GM12878 (cell line): Measurements from ENCODE around the gene TCEA2. TPM values are rescaled to one million over a fixed set of nuclear protein-coding genes. Genes with fewer than 3 reads are reported as not detected.

Source experiments
- ATAC-seq: fragments of 200-7000 bp; cut with Tn5 transposase; 3 replicates; pipeline ENCODE4 v1.9.1; 2020; ENCODE audit warnings: mild to moderate bottlenecking, moderate library complexity
- BruUV-seq: library from RNA; stranded (reverse); fragments of 400-500 nt; replicated peaks from 2 replicates; lab custom pipeline; 2021; lab: Mats Ljungman, UMichigan
- CTCF ChIA-PET: fragments of 300-600 bp; sonication (Branson Sonifier 250); formaldehyde crosslinking; extraction: SDS; loops from one replicate; lab custom pipeline; 2021; ENCODE audit warnings: inconsistent platforms; lab: Yijun Ruan, JAX
- POLR2A ChIA-PET: fragments of 350-600 bp; formaldehyde crosslinking; extraction: SDS; loops from one replicate; lab custom pipeline; 2021; ENCODE audit warnings: inconsistent platforms; lab: Charles Lee
- RAD21 ChIA-PET: fragments of 300-600 bp; sonication (Branson Sonifier 250); formaldehyde crosslinking; loops from one replicate; lab custom pipeline; 2023; ENCODE audit warnings: antibody characterized with exemption; ENCODE audit not compliant: unreplicated experiment; lab: Charles Lee
- SMC1A ChIA-PET: fragments of 300-600 bp; sonication (Branson Sonifier 250); formaldehyde crosslinking; loops from one replicate; lab custom pipeline; 2023; ENCODE audit not compliant: unreplicated experiment, uncharacterized antibody; lab: Charles Lee
- DNase-seq: peaks from one replicate; pipeline ENCODE4 v3.0.0-alpha.2; 2011; ENCODE audit warnings: low read depth, low spot score
- FAIRE-seq: peaks from 3 replicates; lab custom pipeline; 2011; peaks lifted over from hg19 to GRCh38; lab: Jason Lieb, UNC
- H2AFZ ChIP-seq: 2 replicates; pipeline ENCODE4 v1.6.0; 2011; ENCODE audit warnings: low read depth, low read length, control low read depth; ENCODE audit not compliant: control insufficient read depth
- H3K27ac ChIP-seq: 2 replicates; pipeline ENCODE4 v1.5.1; 2011; ENCODE audit warnings: control low read depth; ENCODE audit not compliant: control insufficient read depth, insufficient read depth
- H3K27me3 ChIP-seq, 2 experiments: replicated peaks in 1 of 2; 2 replicates each; pipeline versions ENCODE4 v1.6.0 to v1.6.1; 2011; ENCODE audit warnings: low read length in 1 of 2; ENCODE audit not compliant: control insufficient read depth in 2 of 2, insufficient read depth in 2 of 2
- H3K36me3 ChIP-seq, 2 experiments: 2 replicates each; pipeline ENCODE4 v1.5.1; 2011; ENCODE audit warnings: low read length in 1 of 2; ENCODE audit not compliant: control insufficient read depth in 2 of 2, insufficient read depth in 2 of 2
- H3K4me1 ChIP-seq: 2 replicates; pipeline ENCODE4 v1.6.1; 2011; ENCODE audit warnings: mild to moderate bottlenecking, low read length, moderate library complexity, mixed read lengths; ENCODE audit not compliant: control insufficient read depth, insufficient read depth
- H3K4me2 ChIP-seq: 2 replicates; pipeline ENCODE4 v1.6.0; 2011; ENCODE audit warnings: control low read depth; ENCODE audit not compliant: control insufficient read depth, insufficient read depth
- H3K4me3 ChIP-seq: fragments of 200-600 bp; sonication (generic); 2 replicates; pipeline ENCODE4 v1.5.1; 2016
- H3K79me2 ChIP-seq: 2 replicates; pipeline ENCODE4 v1.6.0; 2011; ENCODE audit warnings: low read length; ENCODE audit not compliant: control insufficient read depth, insufficient read depth
- H3K9ac ChIP-seq: 2 replicates; pipeline ENCODE4 v1.8.0; 2011; ENCODE audit warnings: low read length, control low read depth, mixed read lengths; ENCODE audit not compliant: control insufficient read depth, insufficient read depth
- H3K9me3 ChIP-seq: replicated peaks from 3 replicates; pipeline ENCODE4 v1.5.1; 2011; ENCODE audit warnings: mild to moderate bottlenecking, low read length; ENCODE audit not compliant: control insufficient read depth, insufficient read depth
- H4K20me1 ChIP-seq: 2 replicates; pipeline ENCODE4 v1.6.0; 2011; ENCODE audit not compliant: control insufficient read depth, insufficient read depth
- BHLHE40 ChIP-seq, 2 experiments: fragments of 450-650 bp in 1 of 2; IDR thresholded peaks; 2 replicates each; pipeline ENCODE4 v1.6.1; 2011 to 2017; ENCODE audit warnings: low read depth in 2 of 2, borderline replicate concordance in 1 of 2, improper control_type of control experiment in 1 of 2, low read length in 1 of 2, mild to moderate bottlenecking in 1 of 2
- CEBPB ChIP-seq, 2 experiments: fragments of 150-350 bp in 1 of 2; IDR thresholded peaks; 2 replicates each; pipeline ENCODE4 v1.6.1; 2012 to 2014; ENCODE audit warnings: low read depth in 2 of 2, low read length in 2 of 2, borderline replicate concordance in 1 of 2, inconsistent platforms in 1 of 2
- CTCF ChIP-seq, 3 experiments: IDR thresholded peaks in 2 of 3; conservative IDR thresholded peaks in 1 of 3; 2 replicates each; pipeline ENCODE4 v1.5.1; 2011; ENCODE audit warnings: low read depth in 3 of 3, low read length in 3 of 3, mild to moderate bottlenecking in 3 of 3, control low read depth in 2 of 3, moderate library complexity in 2 of 3, inconsistent platforms in 1 of 3, mixed read lengths in 1 of 3; ENCODE audit not compliant: control insufficient read depth in 2 of 3, insufficient read depth in 1 of 3; ENCODE audit errors: extremely low read depth in 1 of 3
- HDAC6 ChIP-seq: fragments of 200-600 bp; sonication (generic); IDR thresholded peaks from one replicate; pipeline ENCODE4 v1.8.0; 2017; ENCODE audit warnings: antibody characterized with exemption; ENCODE audit not compliant: unreplicated experiment
- IKZF1 ChIP-seq: fragments of 450-650 bp; conservative IDR thresholded peaks from 2 replicates; pipeline ENCODE4 v1.6.1; 2017; ENCODE audit warnings: antibody characterized with exemption, mild to moderate bottlenecking
- RAD21 ChIP-seq: IDR thresholded peaks from 2 replicates; pipeline ENCODE4 v1.6.1; 2011; ENCODE audit warnings: mild to moderate bottlenecking, low read depth, low read length, moderate library complexity; ENCODE audit not compliant: insufficient read depth
- SMC3 ChIP-seq: IDR thresholded peaks from 2 replicates; pipeline ENCODE4 v1.6.1; 2011; ENCODE audit warnings: low read length, improper control_type of control experiment, borderline replicate concordance
- YY1 ChIP-seq: IDR thresholded peaks from 2 replicates; pipeline ENCODE4 v1.6.1; 2011; ENCODE audit warnings: low read depth, mild to moderate bottlenecking, low read length
- WGBS: methylation state at CpG from one replicate; pipeline ENCODE4 v1.1.6; 2016; ENCODE audit warnings: low lambda C conversion rate; ENCODE audit not compliant: insufficient replicate concordance, insufficient coverage; ENCODE audit errors: missing lambda C conversion rate; 5-methylcytosine and 5-hydroxymethylcytosine counted together
- in situ Hi-C: fragments of 300-500 bp; cut with MboI; formaldehyde crosslinking; loops from 9 replicates; pipeline ENCODE4 v1.14.3; 2018; ENCODE audit warnings: mixed read lengths
- intact Hi-C: fragments of 100-400 bp; cut with micrococcal nuclease; formaldehyde crosslinking; loops from one replicate; pipeline ENCODE4 v1.14.2; 2022; ENCODE audit not compliant: unreplicated experiment
- polyA plus RNA-seq, 11 experiments: library from polyadenylated mRNA; depleted of rRNA in 4 of 11; unstranded in 6 of 11; stranded (reverse) in 5 of 11; fragments of >200 nt; fragmentation: Nextera tagmentation in 4 of 11; fragmentation: Illumina TruSeq in 1 of 11; extraction: Ambion mirVana in 4 of 11; extraction: Trizol in 1 of 11; gene quantifications; 1 replicate in 1 of 11; 2 replicates in 10 of 11; pipeline versions ENCODE4 v1.2.1 to v1.2.3, GENCODE V29; 2011 to 2016; ENCODE audit warnings: inconsistent platforms in 2 of 11, missing spikeins in 2 of 11, low read depth in 1 of 11
- total RNA-seq, 4 experiments: library from RNA; depleted of rRNA in 3 of 4; stranded (reverse); fragments of >200 nt in 3 of 4; fragmentation: Illumina TruSeq in 1 of 4; extraction: Trizol in 1 of 4; gene quantifications; 2 replicates each; pipeline versions ENCODE4 v1.2.1 to v1.2.3, GENCODE V29; 2013 to 2021

Gene TCEA2
- total and polyA plus RNA-seq, 10 of the 15 experiments (the other 5 are each of a cell fraction or from before 2014, with no cell fraction given) = 3.4 to 42.5 (median 13.3) TPM

GRCh38 chr20:64083378-64083803, 20.4 kb downstream of the TCEA2 start:
- TF ChIP-seq HDAC6 (no peak), CTCF (IDR thresholded peaks at IDR 0.05 in 2 of 3, conservative IDR thresholded peaks at IDR 0.05 in 1 of 3; ENCODE audit: control insufficient read depth in 2 of 3, extremely low read depth in 1 of 3, insufficient read depth in 1 of 3, low read depth in 3 of 3, low read length in 3 of 3) (peak; percentile 57 to 84 (median 71)), BHLHE40 (IDR thresholded peaks at IDR 0.05; ENCODE audit: borderline replicate concordance in 1 of 2, low read depth in 2 of 2, low read length in 1 of 2) (peak in 1 of 2 experiments; percentile 32; a peak in 3 of 4 replicates), YY1 (peak; percentile 27; the same call in 1 of the 2 replicates), IKZF1 (peak; percentile 48; the same call in 1 of the 2 replicates), CEBPB (IDR thresholded peaks at IDR 0.05; ENCODE audit: borderline replicate concordance in 1 of 2, low read depth in 2 of 2, low read length in 2 of 2) (no peak), SMC3 (peak; percentile 63; the same call in 1 of the 2 replicates), RAD21 (peak; percentile 56)
- DNase-seq = no peak
- ATAC-seq = peak; percentile 66
- FAIRE-seq = no peak
- Histone ChIP-seq H3K27ac (no peak overlapping the region), H3K4me2 (peak overlapping the region; percentile 86), H4K20me1 (no peaks in the 10 kb centered on the region), H3K79me2 (peaks cover 6% of the 10 kb centered on the region), H3K9ac (no peak overlapping the region), H2AFZ (peak overlapping the region; percentile 28), H3K36me3 (no peaks in the 10 kb centered on the region), H3K9me3 (peaks cover 7% of the 10 kb centered on the region; the same call in 1 of the 3 replicates), H3K4me1 (peaks cover 10% of the 10 kb centered on the region), H3K4me3 (peak overlapping the region; percentile 57; the same call in 1 of the 2 replicates), H3K27me3 (peaks cover 2 to 7% of the 10 kb centered on the region in 2 experiments; a peak in 2 of 4 replicates)
- intact Hi-C loops = loop anchor here (1.0 kb wide), 1 partner anchor 37 kb away; no protein-coding TSS in a partner anchor
- RAD21 ChIA-PET = interaction anchor here (0.5 to 6.7 kb wide), 11 partner anchors 17 to 104 kb away, joined by 3 to 67 read pairs (median 5); partner anchors contain the start of genes SAMD10 and TCEA2
- SMC1A ChIA-PET = interaction anchor here (0.7 to 1.9 kb wide), 6 partner anchors 24 to 173 kb away, joined by 3 to 13 read pairs (median 4); partner anchors contain the start of gene NPBWR2
- in situ Hi-C loops = no loop called here
- CTCF ChIA-PET = interaction anchor here (0.6 to 3.5 kb wide), 10 partner anchors 16 to 169 kb away, joined by 3 to 65 read pairs (median 6); partner anchors contain the start of gene NPBWR2
- WGBS = 0% methylated on average over 28 of the region's 52 CpGs
- BruUV-seq = no TSS peak
- POLR2A ChIA-PET = interaction anchor here (0.7 to 2.4 kb wide), 2 partner anchors 33 to 37 kb away, joined by 3 to 12 read pairs; no protein-coding TSS in a partner anchor
